ENCODE data around the gene MEG3.

Gene MEG3

GRCh38 chr14:100855256-100855930, 29.5 kb downstream of the MEG3 start:
- Histone ChIP-seq H3K27ac (no peak overlapping the region), H2AFZ (ENCODE audit: low read depth) (no peak overlapping the region), H3K9ac (no peak overlapping the region), H3K27me3 (ENCODE audit: insufficient read depth, low read depth) (peaks cover 5% of the 10 kb centered on the region; the same call in 1 of the 2 replicates), H3K36me3 (ENCODE audit: insufficient read depth) (no peaks in the 10 kb centered on the region), H4K20me1 (ENCODE audit: insufficient read depth) (no peaks in the 10 kb centered on the region), H3K4me1 (ENCODE audit: low read depth, poor library complexity, severe bottlenecking) (no peaks in the 10 kb centered on the region), H3K4me3 (IDR thresholded peaks at IDR 0.05; ENCODE audit: insufficient read depth, low read depth, low read length) (no peak overlapping the region), H3K4me2 (no peak overlapping the region), H3K79me2 (ENCODE audit: insufficient read depth, low read depth) (no peaks in the 10 kb centered on the region)
- TF ChIP-seq CTCF (conservative IDR thresholded peaks at IDR 0.05; ENCODE audit: low read depth, low read length): no peak

GRCh38 chr14:100856056-100856950, 30.4 kb downstream of the MEG3 start:
- Histone ChIP-seq H2AFZ (ENCODE audit: low read depth) (no peak overlapping the region), H3K4me1 (ENCODE audit: low read depth, poor library complexity, severe bottlenecking) (no peaks in the 10 kb centered on the region), H4K20me1 (ENCODE audit: insufficient read depth) (no peaks in the 10 kb centered on the region), H3K9ac (no peak overlapping the region), H3K4me2 (no peak overlapping the region), H3K4me3 (IDR thresholded peaks at IDR 0.05; ENCODE audit: insufficient read depth, low read depth, low read length) (no peak overlapping the region), H3K27ac (no peak overlapping the region), H3K27me3 (ENCODE audit: insufficient read depth, low read depth) (peaks cover 7% of the 10 kb centered on the region; the same call in 1 of the 2 replicates), H3K79me2 (ENCODE audit: insufficient read depth, low read depth) (no peaks in the 10 kb centered on the region), H3K36me3 (ENCODE audit: insufficient read depth) (no peaks in the 10 kb centered on the region)
- TF ChIP-seq CTCF (conservative IDR thresholded peaks at IDR 0.05; ENCODE audit: low read depth, low read length): no peak

GRCh38 chr14:100857233-100857922, 31.5 kb downstream of the MEG3 start:
- H3K36me3 ChIP-seq (ENCODE audit: insufficient read depth): no peaks in the 10 kb centered on the region
- H3K27me3 ChIP-seq (ENCODE audit: insufficient read depth, low read depth): peaks cover 15% of the 10 kb centered on the region; the same call in 1 of the 2 replicates
- no peak overlapping the region for H3K27ac ChIP-seq
- H3K9ac ChIP-seq: no peak overlapping the region
- H3K79me2 ChIP-seq (ENCODE audit: insufficient read depth, low read depth): no peaks in the 10 kb centered on the region
- H4K20me1 ChIP-seq (ENCODE audit: insufficient read depth): no peaks in the 10 kb centered on the region
- no peaks in the 10 kb centered on the region for H3K4me1 ChIP-seq (ENCODE audit: low read depth, poor library complexity, severe bottlenecking)
- H3K4me2 ChIP-seq: no peak overlapping the region
- no peak for TF ChIP-seq CTCF (conservative IDR thresholded peaks at IDR 0.05; ENCODE audit: low read depth, low read length)
- H3K4me3 ChIP-seq (IDR thresholded peaks at IDR 0.05; ENCODE audit: insufficient read depth, low read depth, low read length): no peak overlapping the region
- H2AFZ ChIP-seq (ENCODE audit: low read depth): no peak overlapping the region

GRCh38 chr14:100857923-100858837, 32.3 kb downstream of the MEG3 start:
- TF ChIP-seq CTCF (conservative IDR thresholded peaks at IDR 0.05; ENCODE audit: low read depth, low read length): no peak
- no peak overlapping the region for H3K27ac ChIP-seq
- no peaks in the 10 kb centered on the region for H3K4me1 ChIP-seq (ENCODE audit: low read depth, poor library complexity, severe bottlenecking)
- no peaks in the 10 kb centered on the region for H3K79me2 ChIP-seq (ENCODE audit: insufficient read depth, low read depth)
- H3K4me3 ChIP-seq (IDR thresholded peaks at IDR 0.05; ENCODE audit: insufficient read depth, low read depth, low read length): no peak overlapping the region
- H2AFZ ChIP-seq (ENCODE audit: low read depth): no peak overlapping the region
- H3K27me3 ChIP-seq (ENCODE audit: insufficient read depth, low read depth): peaks cover 22% of the 10 kb centered on the region; the same call in 1 of the 2 replicates
- H3K9ac ChIP-seq: no peak overlapping the region
- H3K36me3 ChIP-seq (ENCODE audit: insufficient read depth): no peaks in the 10 kb centered on the region
- H4K20me1 ChIP-seq (ENCODE audit: insufficient read depth): no peaks in the 10 kb centered on the region
- H3K4me2 ChIP-seq: no peak overlapping the region
